ENCODE measurements around the gene IFIT2.

Gene IFIT2

DNA sequence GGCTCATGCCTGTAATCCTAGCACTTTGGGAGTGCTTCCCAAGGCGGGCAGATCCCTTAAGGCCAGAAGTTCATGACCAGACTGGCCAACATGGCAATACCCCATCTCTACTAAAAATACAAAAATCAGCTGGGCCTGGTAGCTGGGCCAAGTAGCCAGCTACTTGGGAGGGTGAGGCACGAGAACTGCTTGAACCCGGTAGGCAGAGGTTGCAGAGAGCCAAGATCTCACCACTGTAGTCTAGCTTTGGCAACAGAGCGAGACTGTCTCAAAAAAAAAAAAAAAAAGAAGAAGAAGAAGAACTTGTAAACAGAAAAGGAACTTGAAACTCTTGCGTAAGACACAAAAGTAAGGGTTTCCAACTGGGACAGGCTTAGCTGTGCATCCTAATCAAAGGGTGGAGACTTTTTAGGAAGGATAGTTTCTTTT is 5.6 kb upstream of the IFIT2 start:
- DNase-seq (ENCODE audit: extremely low spot score), result no peak
- CTCF ChIA-PET, result no interaction called here
- TF ChIP-seq BHLHE40 (IDR thresholded peaks at IDR 0.05; ENCODE audit: borderline replicate concordance) (no peak), L3MBTL2 (conservative IDR thresholded peaks at IDR 0.05) (no peak), ARNT (IDR thresholded peaks at IDR 0.05) (no peak), NFRKB (IDR thresholded peaks at IDR 0.05) (no peak), ZNF384 (IDR thresholded peaks at IDR 0.05) (no peak), SP1 (IDR thresholded peaks at IDR 0.05) (no peak), FOXM1 (IDR thresholded peaks at IDR 0.05; ENCODE audit: borderline replicate concordance) (no peak), FOXK2 (IDR thresholded peaks at IDR 0.05) (no peak), SUZ12 (IDR thresholded peaks at IDR 0.05) (no peak), HDGF (IDR thresholded peaks at IDR 0.05; ENCODE audit: borderline replicate concordance) (no peak)
- TF ChIP-seq, protein P1, sequence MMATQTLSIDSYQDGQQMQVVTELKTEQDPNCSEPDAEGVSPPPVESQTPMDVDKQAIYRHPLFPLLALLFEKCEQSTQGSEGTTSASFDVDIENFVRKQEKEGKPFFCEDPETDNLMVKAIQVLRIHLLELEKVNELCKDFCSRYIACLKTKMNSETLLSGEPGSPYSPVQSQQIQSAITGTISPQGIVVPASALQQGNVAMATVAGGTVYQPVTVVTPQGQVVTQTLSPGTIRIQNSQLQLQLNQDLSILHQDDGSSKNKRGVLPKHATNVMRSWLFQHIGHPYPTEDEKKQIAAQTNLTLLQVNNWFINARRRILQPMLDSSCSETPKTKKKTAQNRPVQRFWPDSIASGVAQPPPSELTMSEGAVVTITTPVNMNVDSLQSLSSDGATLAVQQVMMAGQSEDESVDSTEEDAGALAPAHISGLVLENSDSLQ (IDR thresholded peaks at IDR 0.05), result no peak
- POLR2A ChIA-PET, result no interaction called here

DNA sequence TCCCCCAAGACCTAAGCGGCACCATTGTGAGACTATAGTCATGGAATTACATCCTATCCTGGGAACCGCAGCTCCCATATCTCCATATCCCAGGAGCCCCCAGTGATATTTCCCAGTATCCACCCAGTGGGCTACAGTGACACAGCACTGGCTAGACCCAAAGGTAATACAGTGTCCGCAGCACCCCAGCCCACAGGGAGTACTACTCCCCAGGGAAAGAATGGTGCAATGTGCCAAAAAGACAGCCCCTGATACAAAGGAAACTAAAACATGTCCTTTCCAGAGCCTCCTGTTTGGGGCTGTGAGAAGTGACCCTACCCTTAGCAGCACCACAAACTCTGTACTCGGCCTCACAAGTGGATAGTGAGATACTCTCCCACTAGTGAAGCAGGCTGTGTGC is 4.5 kb upstream of the IFIT2 start:
- no peak for DNase-seq (ENCODE audit: extremely low spot score)
- ChIA-PET CTCF (no interaction called here), POLR2A (no interaction called here)
- TF ChIP-seq FOXA1 (IDR thresholded peaks at IDR 0.05), result no peak
- TF ChIP-seq FOXK2 (IDR thresholded peaks at IDR 0.05), result no peak
- TF ChIP-seq SUZ12 (IDR thresholded peaks at IDR 0.05), result no peak
- TF ChIP-seq LEF1 (IDR thresholded peaks at IDR 0.05; ENCODE audit: borderline replicate concordance), result no peak
- TF ChIP-seq BHLHE40 (IDR thresholded peaks at IDR 0.05; ENCODE audit: borderline replicate concordance), result no peak
- no peak for TF ChIP-seq TARDBP (IDR thresholded peaks at IDR 0.05)
- TF ChIP-seq ELF4 (IDR thresholded peaks at IDR 0.05), result no peak
- no peak for TF ChIP-seq ZNF384 (IDR thresholded peaks at IDR 0.05)
- no peak for TF ChIP-seq CTBP1 (IDR thresholded peaks at IDR 0.05; ENCODE audit: borderline replicate concordance)
- no peak for TF ChIP-seq ARNT (IDR thresholded peaks at IDR 0.05)
- TF ChIP-seq, protein P1 (IDR thresholded peaks at IDR 0.05), result no peak
- no peak for TF ChIP-seq NFRKB (IDR thresholded peaks at IDR 0.05)
- TF ChIP-seq FOXM1 (IDR thresholded peaks at IDR 0.05; ENCODE audit: borderline replicate concordance), result no peak
- TF ChIP-seq L3MBTL2 (conservative IDR thresholded peaks at IDR 0.05), result no peak
- TF ChIP-seq HDGF (IDR thresholded peaks at IDR 0.05; ENCODE audit: borderline replicate concordance), result no peak
- no peak for TF ChIP-seq SP1 (IDR thresholded peaks at IDR 0.05)

DNA sequence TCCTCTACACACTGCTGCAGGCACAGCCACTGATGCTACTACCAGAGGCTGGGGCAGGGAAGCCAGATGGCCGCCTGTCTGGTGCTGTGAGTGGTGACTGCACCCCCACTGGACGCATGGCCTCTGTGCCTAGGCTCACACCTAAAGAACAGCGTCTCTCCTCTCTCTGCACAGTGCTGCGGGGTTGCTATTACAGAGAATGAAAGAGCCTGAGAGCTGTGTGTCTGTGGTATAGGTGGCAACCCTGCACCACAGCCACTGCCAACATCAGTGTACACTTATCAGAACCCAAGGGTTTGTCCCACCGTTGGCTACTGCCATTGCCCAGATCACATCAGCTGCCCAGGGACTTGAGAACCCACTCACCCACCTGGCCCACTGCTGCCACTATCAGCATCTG is 4.1 kb upstream of the IFIT2 start:
- DNase-seq (ENCODE audit: extremely low spot score), result no peak
- ChIA-PET CTCF (no interaction called here), POLR2A (no interaction called here)
- TF ChIP-seq NFRKB (IDR thresholded peaks at IDR 0.05) (no peak), ZNF384 (IDR thresholded peaks at IDR 0.05) (no peak), FOXA1 (IDR thresholded peaks at IDR 0.05) (no peak), ELF4 (IDR thresholded peaks at IDR 0.05) (no peak)

DNA sequence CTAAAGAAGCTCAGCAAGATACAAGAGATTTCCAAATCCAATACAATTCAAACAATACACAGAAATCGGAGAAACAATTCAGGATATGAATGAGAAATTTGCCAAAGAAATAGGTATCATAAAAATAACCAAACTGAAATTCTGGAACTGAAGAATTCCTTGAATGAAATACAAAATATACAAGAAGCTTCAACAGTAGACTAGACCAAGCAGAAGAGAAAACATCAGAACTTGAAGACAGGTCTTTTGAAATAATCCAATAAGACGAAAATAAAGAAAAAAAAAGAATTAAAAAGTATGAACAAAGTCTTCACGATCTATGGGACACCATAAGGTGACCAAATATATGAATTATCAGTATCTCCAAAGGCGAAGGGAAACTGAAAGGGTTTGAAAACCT is 2.8 kb upstream of the IFIT2 start:
- POLR2A ChIA-PET, result no interaction called here
- no peak for DNase-seq (ENCODE audit: extremely low spot score)
- no peak for TF ChIP-seq TARDBP (IDR thresholded peaks at IDR 0.05)
- no peak for TF ChIP-seq FOXK2 (IDR thresholded peaks at IDR 0.05)
- TF ChIP-seq BHLHE40 (IDR thresholded peaks at IDR 0.05; ENCODE audit: borderline replicate concordance), result no peak
- no peak for TF ChIP-seq L3MBTL2 (conservative IDR thresholded peaks at IDR 0.05)
- TF ChIP-seq FOXA1 (IDR thresholded peaks at IDR 0.05), result no peak
- no peak for TF ChIP-seq SP1 (IDR thresholded peaks at IDR 0.05)
- TF ChIP-seq SUZ12 (IDR thresholded peaks at IDR 0.05), result no peak
- no peak for TF ChIP-seq FOXM1 (IDR thresholded peaks at IDR 0.05; ENCODE audit: borderline replicate concordance)
- TF ChIP-seq ZNF384 (IDR thresholded peaks at IDR 0.05), result no peak
- no peak for TF ChIP-seq HDGF (IDR thresholded peaks at IDR 0.05; ENCODE audit: borderline replicate concordance)
- TF ChIP-seq LEF1 (IDR thresholded peaks at IDR 0.05; ENCODE audit: borderline replicate concordance), result no peak
- CTCF ChIA-PET, result no interaction called here

DNA sequence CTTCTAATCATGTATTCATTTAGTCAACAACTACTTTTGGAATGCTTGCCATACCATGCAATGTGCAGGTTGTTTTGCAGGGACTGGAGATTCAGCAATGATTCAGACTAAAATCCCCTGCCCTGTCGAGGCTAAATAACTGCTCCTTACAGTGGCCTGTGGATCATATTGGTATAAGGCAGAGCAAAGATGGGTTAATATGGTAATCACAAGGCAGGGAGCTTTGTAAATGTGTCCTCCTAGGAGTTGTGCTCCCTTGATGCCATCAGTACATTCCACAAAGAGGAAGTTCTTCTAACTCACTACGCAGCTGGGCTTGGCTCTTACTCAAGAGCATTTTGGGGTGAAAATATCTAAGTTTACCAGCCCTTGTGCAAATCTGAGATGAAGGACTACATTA is 614 bp upstream of the IFIT2 start:
- TF ChIP-seq ZNF384 (IDR thresholded peaks at IDR 0.05) (no peak), SUZ12 (IDR thresholded peaks at IDR 0.05) (no peak), BHLHE40 (IDR thresholded peaks at IDR 0.05; ENCODE audit: borderline replicate concordance) (no peak), FOXK2 (IDR thresholded peaks at IDR 0.05) (no peak), ELF4 (IDR thresholded peaks at IDR 0.05) (no peak), HDGF (IDR thresholded peaks at IDR 0.05; ENCODE audit: borderline replicate concordance) (no peak), ARNT (IDR thresholded peaks at IDR 0.05) (no peak), L3MBTL2 (conservative IDR thresholded peaks at IDR 0.05) (no peak), LEF1 (IDR thresholded peaks at IDR 0.05; ENCODE audit: borderline replicate concordance) (no peak)
- TF ChIP-seq, protein P1 (IDR thresholded peaks at IDR 0.05), result no peak
- no peak for DNase-seq (ENCODE audit: extremely low spot score)
- CTCF ChIA-PET, result no interaction called here
- POLR2A ChIA-PET, result interaction anchor here (1.5 kb wide), 1 partner anchor 27 kb away, joined by 3 read pairs; the partner anchor contains the start of gene IFIT3

DNA sequence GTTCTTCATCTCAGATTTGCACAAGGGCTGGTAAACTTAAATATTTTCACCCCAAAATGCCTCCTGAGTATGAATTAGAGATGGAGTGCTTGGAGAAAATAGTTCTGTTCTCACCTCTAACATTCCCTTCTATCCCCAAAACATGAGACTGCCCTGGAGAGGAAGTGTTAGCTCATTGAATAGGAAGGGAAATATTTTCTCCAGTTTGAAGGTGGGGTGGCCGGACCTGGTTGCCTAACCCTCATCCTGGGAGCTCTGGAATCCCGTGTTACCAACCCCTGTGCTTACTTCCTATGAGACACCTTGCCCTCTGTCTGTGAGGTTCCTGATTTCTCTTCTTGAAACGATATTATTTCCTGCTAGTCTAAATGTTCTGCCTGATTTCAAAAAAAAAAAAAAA is 779 bp downstream of the IFIT2 start:
- ChIA-PET POLR2A (interaction anchor here (1.1 kb wide), 1 partner anchor 26 kb away, joined by 3 read pairs; the partner anchor contains the start of gene IFIT3), CTCF (interaction anchor here (0.9 to 1.1 kb wide), 2 partner anchors 89 to 117 kb away, joined by 4 read pairs; no protein-coding TSS in a partner anchor)
- TF ChIP-seq SUZ12 (IDR thresholded peaks at IDR 0.05), result no peak
- no peak for TF ChIP-seq CTBP1 (IDR thresholded peaks at IDR 0.05; ENCODE audit: borderline replicate concordance)
- no peak for TF ChIP-seq NFRKB (IDR thresholded peaks at IDR 0.05)
- TF ChIP-seq, protein P1 (IDR thresholded peaks at IDR 0.05), result no peak
- DNase-seq (ENCODE audit: extremely low spot score), result no peak
